ENCODE results near the gene LRRK1.

- no peak for TF ChIP-seq CTCF (IDR thresholded peaks at IDR 0.05)
- no peak for TF ChIP-seq EZH2 (IDR thresholded peaks at IDR 0.05)
- TF ChIP-seq EZH2phosphoT487 (IDR thresholded peaks at IDR 0.05) = no peak
Measured at GRCh38 chr15:100931143-100931890, 12.2 kb downstream of the LRRK1 start.

Measured in neural progenitor cell (in vitro differentiated cells).